SK-N-SH treated with all-trans-retinoic acid at 6 μM for 48 hours (cell line): ENCODE results near the gene C16orf82.

Experiments
- ATAC-seq: fragments of 200-7000 bp; cut with Tn5 transposase; 3 replicates; pipeline ENCODE4 v1.9.1; 2020; ENCODE audit warnings: mild to moderate bottlenecking, moderate library complexity
- ARNTL ChIP-seq: fragments of 450-650 bp; formaldehyde crosslinking; IDR thresholded peaks from 2 replicates; pipeline ENCODE4 v1.5.0; 2020; ENCODE audit warnings: low read depth, mild to moderate bottlenecking, moderate library complexity, borderline replicate concordance
- BACH2 ChIP-seq: fragments of 250-450 bp; sonication (Bioruptor Pico); IDR thresholded peaks from 2 replicates; pipeline ENCODE4 v1.9.0; 2021; ENCODE audit warnings: mild to moderate bottlenecking, borderline replicate concordance
- CREB5 ChIP-seq: fragments of 250-450 bp; sonication (Bioruptor Pico); IDR thresholded peaks from 2 replicates; pipeline ENCODE4 v1.5.1; 2020; ENCODE audit warnings: low read depth, mild to moderate bottlenecking, moderate library complexity
- CSDC2 ChIP-seq: fragments of 250-450 bp; sonication (Bioruptor Pico); IDR thresholded peaks from 2 replicates; pipeline ENCODE4 v1.5.0; 2020; ENCODE audit warnings: mild to moderate bottlenecking, moderate library complexity
- CSRNP3 ChIP-seq: fragments of 250-450 bp; sonication (Bioruptor Pico); IDR thresholded peaks from 2 replicates; pipeline ENCODE4 v1.5.1; 2021; ENCODE audit warnings: mild to moderate bottlenecking, moderate library complexity
- ESRRG ChIP-seq: fragments of 250-450 bp; sonication (Bioruptor Pico); IDR thresholded peaks from 2 replicates; pipeline ENCODE4 v1.6.1; 2021; ENCODE audit warnings: mild to moderate bottlenecking
- GLIS3 ChIP-seq: fragments of 250-450 bp; sonication (Bioruptor Pico); IDR thresholded peaks from 2 replicates; pipeline ENCODE4 v1.5.0; 2020; ENCODE audit warnings: mild to moderate bottlenecking, moderate library complexity
- ISL1 ChIP-seq: fragments of 250-450 bp; sonication (Bioruptor Pico); IDR thresholded peaks from 2 replicates; pipeline ENCODE4 v2.1.2; 2022; ENCODE audit warnings: mild to moderate bottlenecking, moderate library complexity
- OSR1 ChIP-seq: fragments of 250-450 bp; sonication (Bioruptor Pico); IDR thresholded peaks from 2 replicates; pipeline ENCODE4 v1.8.0; 2022; ENCODE audit warnings: moderate library complexity, mild to moderate bottlenecking, inconsistent platforms
- PATZ1 ChIP-seq: fragments of 250-450 bp; sonication (Bioruptor Pico); IDR thresholded peaks from 2 replicates; pipeline ENCODE4 v1.8.0; 2020; ENCODE audit warnings: mild to moderate bottlenecking, moderate library complexity, borderline replicate concordance
- PPARA ChIP-seq: fragments of 250-450 bp; sonication (Bioruptor Pico); IDR thresholded peaks from 2 replicates; pipeline ENCODE4 v1.5.0; 2020; ENCODE audit warnings: mild to moderate bottlenecking, borderline replicate concordance
- RARB ChIP-seq: fragments of 250-450 bp; sonication (Bioruptor Pico); IDR thresholded peaks from 2 replicates; pipeline ENCODE4 v1.8.0; 2021; ENCODE audit warnings: mild to moderate bottlenecking, moderate library complexity
- SNAI2 ChIP-seq: fragments of 250-450 bp; sonication (Bioruptor Pico); IDR thresholded peaks from 2 replicates; pipeline ENCODE4 v1.5.0; 2020; ENCODE audit warnings: mild to moderate bottlenecking, moderate library complexity
- TCF4 ChIP-seq: fragments of 250-450 bp; sonication (Bioruptor Pico); IDR thresholded peaks from 2 replicates; pipeline ENCODE4 v1.8.0; 2021; ENCODE audit warnings: mild to moderate bottlenecking, moderate library complexity, borderline replicate concordance
- TOX ChIP-seq: fragments of 250-450 bp; sonication (Bioruptor Pico); IDR thresholded peaks from 2 replicates; pipeline ENCODE4 v1.8.0; 2021; ENCODE audit warnings: mild to moderate bottlenecking, moderate library complexity, borderline replicate concordance
- ZC3H10 ChIP-seq: fragments of 250-450 bp; sonication (Bioruptor Pico); IDR thresholded peaks from 2 replicates; pipeline ENCODE4 v1.5.1; 2021; ENCODE audit warnings: mild to moderate bottlenecking, moderate library complexity
- ZFP3 ChIP-seq: fragments of 250-450 bp; sonication (Bioruptor Pico); IDR thresholded peaks from 2 replicates; pipeline ENCODE4 v1.5.0; 2020; ENCODE audit warnings: mild to moderate bottlenecking, moderate library complexity
- ZFP30 ChIP-seq: fragments of 450-650 bp; formaldehyde crosslinking; IDR thresholded peaks from 2 replicates; pipeline ENCODE4 v1.5.0; 2022; ENCODE audit warnings: mild to moderate bottlenecking, moderate library complexity
- ZNF565 ChIP-seq: fragments of 450-650 bp; formaldehyde crosslinking; conservative IDR thresholded peaks from 2 replicates; pipeline ENCODE4 v1.5.0; 2020; ENCODE audit warnings: low read depth, mild to moderate bottlenecking, moderate library complexity
- ZNF70 ChIP-seq: fragments of 450-650 bp; formaldehyde crosslinking; IDR thresholded peaks from 2 replicates; pipeline ENCODE4 v1.5.0; 2020; ENCODE audit warnings: mild to moderate bottlenecking, moderate library complexity
- ZNF8 ChIP-seq: fragments of 450-650 bp; formaldehyde crosslinking; IDR thresholded peaks from 2 replicates; pipeline ENCODE4 v1.5.0; 2020; ENCODE audit warnings: mild to moderate bottlenecking, moderate library complexity
- TF ChIP-seq, protein P1 (sequence below): fragments of 250-450 bp; sonication (Bioruptor Pico); IDR thresholded peaks from 2 replicates; pipeline ENCODE4 v1.8.0; 2021; ENCODE audit warnings: low read depth, mild to moderate bottlenecking, moderate library complexity, borderline replicate concordance
- TF ChIP-seq, protein P2 (sequence below): fragments of 250-450 bp; sonication (Bioruptor Pico); IDR thresholded peaks from 2 replicates; pipeline ENCODE4 v1.5.0; 2020; ENCODE audit warnings: mild to moderate bottlenecking, moderate library complexity

C16orf82 gene

DNA sequence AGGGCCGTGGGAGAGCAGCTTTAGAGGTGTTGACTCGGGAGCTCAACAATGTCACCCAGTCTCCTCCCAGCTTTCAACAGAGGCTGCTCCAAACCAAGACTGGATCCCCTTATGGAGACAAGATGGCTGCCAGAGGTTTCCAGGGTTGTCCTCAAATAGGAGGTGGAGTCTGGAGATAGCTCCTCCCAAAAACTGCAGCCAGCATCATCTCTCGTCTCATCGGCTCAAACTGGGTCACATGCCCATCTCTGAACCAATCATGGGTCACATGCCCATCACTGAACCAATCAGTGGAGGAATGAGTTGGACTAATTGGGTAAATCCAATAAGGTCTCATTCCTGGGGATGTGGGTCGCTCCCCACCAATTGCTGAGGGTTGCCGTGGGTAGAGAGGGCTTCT, 41.1 kb upstream of the C16orf82 start:
- TF ChIP-seq CSDC2 (CRISPR knock-in tag): no peak
- ATAC-seq: no peak

DNA sequence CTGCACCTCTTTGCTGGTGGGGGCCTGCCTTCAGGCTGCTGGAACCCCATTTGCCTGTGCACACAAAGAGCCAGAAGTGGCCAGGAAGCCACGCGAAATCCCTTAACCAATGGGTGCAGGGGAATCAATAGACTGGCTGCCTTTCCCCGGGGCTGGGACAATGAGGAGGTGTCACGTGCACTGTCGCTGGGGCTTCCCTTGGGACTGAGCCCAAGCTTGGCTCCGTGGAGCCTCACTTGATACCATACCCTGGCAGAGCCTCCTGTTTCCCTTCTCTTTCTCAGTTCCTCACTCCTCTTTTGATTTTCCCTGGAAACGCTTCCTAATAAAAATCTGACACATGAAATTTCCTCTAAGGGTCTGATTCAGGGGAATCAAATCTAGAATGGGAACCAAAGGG, 38.8 kb upstream of the C16orf82 start:
- TF ChIP-seq TOX (CRISPR knock-in tag): no peak
- no peak for TF ChIP-seq CSDC2 (CRISPR knock-in tag)
- no peak for TF ChIP-seq ZFP30 (CRISPR knock-in tag)
- TF ChIP-seq CREB5: no peak
- TF ChIP-seq OSR1 (CRISPR knock-in tag): no peak
- TF ChIP-seq ZNF8 (CRISPR knock-in tag): no peak
- TF ChIP-seq ZNF565 (CRISPR knock-in tag): no peak
- no peak for TF ChIP-seq ISL1
- no peak for TF ChIP-seq SNAI2 (CRISPR knock-in tag)
- no peak for TF ChIP-seq CSRNP3 (CRISPR knock-in tag)
- TF ChIP-seq GLIS3: no peak
- no peak for TF ChIP-seq ESRRG (CRISPR knock-in tag)
- TF ChIP-seq, protein P1, sequence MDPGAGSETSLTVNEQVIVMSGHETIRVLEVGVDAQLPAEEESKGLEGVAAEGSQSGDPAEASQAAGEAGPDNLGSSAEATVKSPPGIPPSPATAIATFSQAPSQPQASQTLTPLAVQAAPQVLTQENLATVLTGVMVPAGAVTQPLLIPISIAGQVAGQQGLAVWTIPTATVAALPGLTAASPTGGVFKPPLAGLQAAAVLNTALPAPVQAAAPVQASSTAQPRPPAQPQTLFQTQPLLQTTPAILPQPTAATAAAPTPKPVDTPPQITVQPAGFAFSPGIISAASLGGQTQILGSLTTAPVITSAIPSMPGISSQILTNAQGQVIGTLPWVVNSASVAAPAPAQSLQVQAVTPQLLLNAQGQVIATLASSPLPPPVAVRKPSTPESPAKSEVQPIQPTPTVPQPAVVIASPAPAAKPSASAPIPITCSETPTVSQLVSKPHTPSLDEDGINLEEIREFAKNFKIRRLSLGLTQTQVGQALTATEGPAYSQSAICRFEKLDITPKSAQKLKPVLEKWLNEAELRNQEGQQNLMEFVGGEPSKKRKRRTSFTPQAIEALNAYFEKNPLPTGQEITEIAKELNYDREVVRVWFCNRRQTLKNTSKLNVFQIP (CRISPR knock-in tag): no peak
- no peak for TF ChIP-seq PATZ1 (CRISPR knock-in tag)
- TF ChIP-seq TCF4 (CRISPR knock-in tag): no peak
- no peak for TF ChIP-seq PPARA
- TF ChIP-seq BACH2 (CRISPR knock-in tag): no peak
- no peak for TF ChIP-seq RARB (CRISPR knock-in tag)
- no peak for TF ChIP-seq ZC3H10 (CRISPR knock-in tag)
- TF ChIP-seq, protein P2, sequence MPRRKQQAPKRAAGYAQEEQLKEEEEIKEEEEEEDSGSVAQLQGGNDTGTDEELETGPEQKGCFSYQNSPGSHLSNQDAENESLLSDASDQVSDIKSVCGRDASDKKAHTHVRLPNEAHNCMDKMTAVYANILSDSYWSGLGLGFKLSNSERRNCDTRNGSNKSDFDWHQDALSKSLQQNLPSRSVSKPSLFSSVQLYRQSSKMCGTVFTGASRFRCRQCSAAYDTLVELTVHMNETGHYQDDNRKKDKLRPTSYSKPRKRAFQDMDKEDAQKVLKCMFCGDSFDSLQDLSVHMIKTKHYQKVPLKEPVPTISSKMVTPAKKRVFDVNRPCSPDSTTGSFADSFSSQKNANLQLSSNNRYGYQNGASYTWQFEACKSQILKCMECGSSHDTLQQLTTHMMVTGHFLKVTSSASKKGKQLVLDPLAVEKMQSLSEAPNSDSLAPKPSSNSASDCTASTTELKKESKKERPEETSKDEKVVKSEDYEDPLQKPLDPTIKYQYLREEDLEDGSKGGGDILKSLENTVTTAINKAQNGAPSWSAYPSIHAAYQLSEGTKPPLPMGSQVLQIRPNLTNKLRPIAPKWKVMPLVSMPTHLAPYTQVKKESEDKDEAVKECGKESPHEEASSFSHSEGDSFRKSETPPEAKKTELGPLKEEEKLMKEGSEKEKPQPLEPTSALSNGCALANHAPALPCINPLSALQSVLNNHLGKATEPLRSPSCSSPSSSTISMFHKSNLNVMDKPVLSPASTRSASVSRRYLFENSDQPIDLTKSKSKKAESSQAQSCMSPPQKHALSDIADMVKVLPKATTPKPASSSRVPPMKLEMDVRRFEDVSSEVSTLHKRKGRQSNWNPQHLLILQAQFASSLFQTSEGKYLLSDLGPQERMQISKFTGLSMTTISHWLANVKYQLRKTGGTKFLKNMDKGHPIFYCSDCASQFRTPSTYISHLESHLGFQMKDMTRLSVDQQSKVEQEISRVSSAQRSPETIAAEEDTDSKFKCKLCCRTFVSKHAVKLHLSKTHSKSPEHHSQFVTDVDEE (CRISPR knock-in tag): no peak
- ATAC-seq: no peak

GRCh38 chr16:27028591-27029110, 38.1 kb upstream of the C16orf82 start:
- no peak for ATAC-seq
- TF ChIP-seq ZNF8 (CRISPR knock-in tag) (no peak), TCF4 (CRISPR knock-in tag) (no peak), ARNTL (CRISPR knock-in tag) (no peak), CSDC2 (CRISPR knock-in tag) (no peak), OSR1 (CRISPR knock-in tag) (no peak), PATZ1 (CRISPR knock-in tag) (no peak), ZC3H10 (CRISPR knock-in tag) (no peak), BACH2 (CRISPR knock-in tag) (no peak), ZFP3 (no peak), ZNF70 (CRISPR knock-in tag) (no peak), ZNF565 (CRISPR knock-in tag) (no peak), TOX (CRISPR knock-in tag) (no peak)
